C4-2B (cell line): ENCODE results near the gene LIFR.

Experiments used
- ZFX ChIP-seq: fragments of 450-650 bp; IDR thresholded peaks from 2 replicates; pipeline ENCODE4 v1.6.1; 2017
- TF ChIP-seq, protein P1 (sequence below): fragments of 450-650 bp; conservative IDR thresholded peaks from 2 replicates; pipeline ENCODE4 v1.5.1; 2017; ENCODE audit warnings: mild to moderate bottlenecking

DNA sequence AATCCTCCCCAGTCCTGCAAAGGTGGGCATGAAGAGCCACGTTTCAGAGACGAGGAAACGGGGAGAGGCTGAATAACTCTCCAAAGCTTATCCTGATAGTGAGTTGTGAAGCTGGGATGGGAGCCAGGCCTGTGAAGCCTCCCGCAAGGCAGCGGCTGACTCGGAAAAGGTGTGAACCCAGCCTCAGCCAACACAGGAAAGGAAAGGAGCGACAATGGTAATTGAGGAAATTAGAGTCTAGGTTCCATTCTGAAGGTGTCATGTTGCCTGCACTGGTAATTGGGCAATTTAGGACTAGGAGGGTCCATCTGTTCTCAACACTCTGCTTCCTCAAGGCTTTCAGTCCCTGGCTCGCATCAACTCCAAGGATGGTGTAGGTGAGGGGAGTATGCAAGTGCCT is 83.4 kb downstream of the LIFR start:
- TF ChIP-seq, protein P1, sequence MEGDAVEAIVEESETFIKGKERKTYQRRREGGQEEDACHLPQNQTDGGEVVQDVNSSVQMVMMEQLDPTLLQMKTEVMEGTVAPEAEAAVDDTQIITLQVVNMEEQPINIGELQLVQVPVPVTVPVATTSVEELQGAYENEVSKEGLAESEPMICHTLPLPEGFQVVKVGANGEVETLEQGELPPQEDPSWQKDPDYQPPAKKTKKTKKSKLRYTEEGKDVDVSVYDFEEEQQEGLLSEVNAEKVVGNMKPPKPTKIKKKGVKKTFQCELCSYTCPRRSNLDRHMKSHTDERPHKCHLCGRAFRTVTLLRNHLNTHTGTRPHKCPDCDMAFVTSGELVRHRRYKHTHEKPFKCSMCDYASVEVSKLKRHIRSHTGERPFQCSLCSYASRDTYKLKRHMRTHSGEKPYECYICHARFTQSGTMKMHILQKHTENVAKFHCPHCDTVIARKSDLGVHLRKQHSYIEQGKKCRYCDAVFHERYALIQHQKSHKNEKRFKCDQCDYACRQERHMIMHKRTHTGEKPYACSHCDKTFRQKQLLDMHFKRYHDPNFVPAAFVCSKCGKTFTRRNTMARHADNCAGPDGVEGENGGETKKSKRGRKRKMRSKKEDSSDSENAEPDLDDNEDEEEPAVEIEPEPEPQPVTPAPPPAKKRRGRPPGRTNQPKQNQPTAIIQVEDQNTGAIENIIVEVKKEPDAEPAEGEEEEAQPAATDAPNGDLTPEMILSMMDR: no peak
- TF ChIP-seq ZFX: no peak
